WTC11 (cell line): ENCODE results near the gene SMAD3. TPM values are rescaled to one million over a fixed set of nuclear protein-coding genes. Genes with fewer than 3 reads are reported as not detected.

Source experiments
- ATAC-seq: fragments of 200-7000 bp; cut with Tn5 transposase; 2 replicates; pipeline ENCODE4 v1.10.0; 2021; ENCODE audit warnings: mild to moderate bottlenecking, moderate library complexity
- CTCF ChIA-PET: fragments of 300-600 bp; sonication (Branson Sonifier 250); formaldehyde crosslinking; loops from one replicate; lab custom pipeline; 2021; ENCODE audit warnings: antibody characterized with exemption; lab: Charles Lee
- POLR2A ChIA-PET: fragments of 350-600 bp; sonication (Branson Sonifier 250); formaldehyde crosslinking; loops from one replicate; lab custom pipeline; 2021; ENCODE audit warnings: antibody characterized with exemption; lab: Charles Lee
- DNase-seq: peaks from one replicate; pipeline ENCODE4 v3.0.0; 2021; ENCODE audit warnings: low spot score
- H3K27ac Mint-ChIP-seq: 2 replicates; pipeline ENCODE4 v1.8.0; 2021; ENCODE audit warnings: mixed read lengths
- H3K27me3 Mint-ChIP-seq: 2 replicates; pipeline ENCODE4 v1.8.0; 2021; ENCODE audit warnings: low read depth, mild to moderate bottlenecking, moderate library complexity, mixed read lengths
- H3K36me3 Mint-ChIP-seq: 2 replicates; pipeline ENCODE4 v1.8.0; 2021; ENCODE audit warnings: mixed read lengths
- H3K4me1 Mint-ChIP-seq: 2 replicates; pipeline ENCODE4 v1.8.0; 2022; ENCODE audit warnings: mixed read lengths
- H3K4me3 Mint-ChIP-seq: 2 replicates; pipeline ENCODE4 v1.8.0; 2021; ENCODE audit warnings: mild to moderate bottlenecking, moderate library complexity, mixed read lengths
- H3K9me3 Mint-ChIP-seq: 2 replicates; pipeline ENCODE4 v1.8.0; 2021; ENCODE audit warnings: mixed read lengths
- ELF4 ChIP-seq: sonication (generic); formaldehyde crosslinking; IDR thresholded peaks from 2 replicates; pipeline ENCODE4 v1.8.1; 2022; ENCODE audit warnings: low read depth, mild to moderate bottlenecking, moderate library complexity, missing genetic modification reagents
- NFATC4 ChIP-seq: fragments of 250-450 bp; sonication (Bioruptor Pico); IDR thresholded peaks from 2 replicates; pipeline ENCODE4 v1.9.0; 2021; ENCODE audit warnings: mild to moderate bottlenecking
- NR2C2 ChIP-seq: sonication (generic); formaldehyde crosslinking; IDR thresholded peaks from 2 replicates; pipeline ENCODE4 v1.8.0; 2022; ENCODE audit warnings: mild to moderate bottlenecking, missing genetic modification reagents
- PRRX2 ChIP-seq: fragments of 250-450 bp; sonication (Bioruptor Pico); IDR thresholded peaks from 2 replicates; pipeline ENCODE4 v1.8.0; 2021; ENCODE audit warnings: mild to moderate bottlenecking
- TEAD1 ChIP-seq: sonication (generic); formaldehyde crosslinking; IDR thresholded peaks from 2 replicates; pipeline ENCODE4 v1.8.0; 2022; ENCODE audit warnings: mild to moderate bottlenecking, missing genetic modification reagents
- ZNF121 ChIP-seq: sonication (generic); formaldehyde crosslinking; IDR thresholded peaks from 2 replicates; pipeline ENCODE4 v1.8.0; 2023; ENCODE audit warnings: missing genetic modification reagents
- ZNF263 ChIP-seq: sonication (generic); formaldehyde crosslinking; IDR thresholded peaks from 2 replicates; pipeline ENCODE4 v1.8.1; 2022; ENCODE audit warnings: low read depth, mild to moderate bottlenecking, moderate library complexity, missing genetic modification reagents
- ZNF317 ChIP-seq: sonication (generic); formaldehyde crosslinking; IDR thresholded peaks from 2 replicates; pipeline ENCODE4 v1.8.1; 2023; ENCODE audit warnings: low read depth, mild to moderate bottlenecking, moderate library complexity, missing genetic modification reagents, borderline replicate concordance
- ZNF396 ChIP-seq: fragments of 250-450 bp; sonication (Bioruptor Pico); IDR thresholded peaks from 2 replicates; pipeline ENCODE4 v1.8.0; 2021; ENCODE audit warnings: mild to moderate bottlenecking, moderate library complexity, borderline replicate concordance
- ZNF423 ChIP-seq: fragments of 250-450 bp; sonication (Bioruptor Pico); IDR thresholded peaks from 2 replicates; pipeline ENCODE4 v2.1.2; 2022; ENCODE audit warnings: mild to moderate bottlenecking, moderate library complexity
- total RNA-seq: library from RNA; stranded (reverse); gene quantifications from 3 replicates; pipeline ENCODE4 v1.2.3, GENCODE V29; 2021
- TF ChIP-seq, protein P1 (sequence below): fragments of 200-600 bp; IDR thresholded peaks from 2 replicates; pipeline ENCODE4 v1.8.0; 2022; ENCODE audit warnings: antibody characterized with exemption
- TF ChIP-seq, protein P2 (sequence below): sonication (generic); formaldehyde crosslinking; IDR thresholded peaks from 2 replicates; pipeline ENCODE4 v1.8.1; 2023; ENCODE audit warnings: mild to moderate bottlenecking, missing genetic modification reagents
- TF ChIP-seq, protein P3 (sequence below): fragments of 250-450 bp; sonication (Bioruptor Pico); IDR thresholded peaks from 2 replicates; pipeline ENCODE4 v1.9.0; 2021; ENCODE audit warnings: mild to moderate bottlenecking, borderline replicate concordance
- TF ChIP-seq, protein P4 (sequence below): sonication (generic); formaldehyde crosslinking; IDR thresholded peaks from 2 replicates; pipeline ENCODE4 v1.8.0; 2022; ENCODE audit warnings: mild to moderate bottlenecking, missing genetic modification reagents
- TF ChIP-seq, protein P5 (sequence below): sonication (generic); formaldehyde crosslinking; IDR thresholded peaks from 2 replicates; pipeline ENCODE4 v1.8.1; 2023; ENCODE audit warnings: mild to moderate bottlenecking, missing genetic modification reagents, moderate library complexity
- TF ChIP-seq, protein P6 (sequence below): sonication (generic); formaldehyde crosslinking; IDR thresholded peaks from 2 replicates; pipeline ENCODE4 v1.8.0; 2022; ENCODE audit warnings: mild to moderate bottlenecking, missing genetic modification reagents
- TF ChIP-seq, protein P7 (sequence below): sonication (generic); formaldehyde crosslinking; IDR thresholded peaks from 2 replicates; pipeline ENCODE4 v1.8.1; 2023; ENCODE audit warnings: mild to moderate bottlenecking, missing genetic modification reagents, borderline replicate concordance
- TF ChIP-seq, protein P8 (sequence below): fragments of 250-450 bp; sonication (Bioruptor Pico); IDR thresholded peaks from 2 replicates; pipeline ENCODE4 v1.9.0; 2021; ENCODE audit warnings: mild to moderate bottlenecking

SMAD3 gene
- total RNA-seq, 1 experiment from 2014 or later, result 34.6 TPM

DNA sequence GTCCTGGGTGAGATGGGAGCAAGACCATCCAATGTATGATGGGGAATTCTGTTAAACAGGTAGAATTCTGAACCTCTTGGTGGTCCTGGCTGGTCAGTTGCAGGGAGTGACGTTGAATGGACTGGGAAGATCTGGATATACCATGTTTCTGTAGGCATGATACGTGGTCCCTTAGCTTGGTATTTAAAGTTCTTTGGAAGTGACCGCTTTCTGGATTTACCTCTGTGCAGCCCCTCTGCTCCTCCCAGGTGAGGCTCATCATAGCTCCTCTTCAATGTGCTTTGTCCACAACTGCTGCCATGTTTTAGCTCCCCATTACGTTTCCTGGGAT is 37.2 kb downstream of the SMAD3 start:
- ChIA-PET CTCF (interaction anchor here (0.5 to 1.4 kb wide), 2 partner anchors 99 to 156 kb away, joined by 3 to 5 read pairs; no protein-coding TSS in a partner anchor), POLR2A (interaction anchor here (0.5 to 0.6 kb wide), 2 partner anchors 89 to 350 kb away, joined by 3 read pairs; no protein-coding TSS in a partner anchor)
- H3K4me1 Mint-ChIP-seq, result peaks cover 45% of the 10 kb centered on the region

DNA sequence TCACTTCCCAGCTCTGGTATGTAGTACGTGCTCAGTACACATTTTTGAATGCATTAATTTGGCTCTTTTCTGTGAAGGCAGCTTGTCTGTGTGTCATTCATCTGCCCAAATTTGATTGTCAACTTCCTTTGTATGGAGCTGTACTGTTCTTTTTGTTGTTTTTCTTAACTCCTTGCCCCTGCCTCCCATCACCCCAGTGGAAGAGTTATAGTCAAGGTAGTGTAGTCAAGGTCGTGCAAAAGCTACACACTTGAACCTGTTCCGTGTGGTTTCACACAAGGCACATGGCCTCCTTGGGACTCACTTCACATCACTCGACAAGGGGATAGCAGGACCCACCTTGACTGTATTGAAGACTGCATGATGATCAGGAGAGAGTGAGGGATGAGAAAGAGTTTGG is 37.6 kb downstream of the SMAD3 start:
- Mint-ChIP-seq H3K27me3 (no peaks in the 10 kb centered on the region), H3K27ac (peak overlapping the region; percentile 2; the same call in 1 of the 2 replicates), H3K4me3 (no peak overlapping the region), H3K9me3 (no peaks in the 10 kb centered on the region), H3K4me1 (peaks cover 42% of the 10 kb centered on the region), H3K36me3 (no peaks in the 10 kb centered on the region)
- ChIA-PET CTCF (interaction anchor here (0.5 kb wide), 1 partner anchor 98 kb away, joined by 3 read pairs; no protein-coding TSS in a partner anchor), POLR2A (no interaction called here)
- ATAC-seq (no peak), DNase-seq (no peak)
- TF ChIP-seq, protein P1, sequence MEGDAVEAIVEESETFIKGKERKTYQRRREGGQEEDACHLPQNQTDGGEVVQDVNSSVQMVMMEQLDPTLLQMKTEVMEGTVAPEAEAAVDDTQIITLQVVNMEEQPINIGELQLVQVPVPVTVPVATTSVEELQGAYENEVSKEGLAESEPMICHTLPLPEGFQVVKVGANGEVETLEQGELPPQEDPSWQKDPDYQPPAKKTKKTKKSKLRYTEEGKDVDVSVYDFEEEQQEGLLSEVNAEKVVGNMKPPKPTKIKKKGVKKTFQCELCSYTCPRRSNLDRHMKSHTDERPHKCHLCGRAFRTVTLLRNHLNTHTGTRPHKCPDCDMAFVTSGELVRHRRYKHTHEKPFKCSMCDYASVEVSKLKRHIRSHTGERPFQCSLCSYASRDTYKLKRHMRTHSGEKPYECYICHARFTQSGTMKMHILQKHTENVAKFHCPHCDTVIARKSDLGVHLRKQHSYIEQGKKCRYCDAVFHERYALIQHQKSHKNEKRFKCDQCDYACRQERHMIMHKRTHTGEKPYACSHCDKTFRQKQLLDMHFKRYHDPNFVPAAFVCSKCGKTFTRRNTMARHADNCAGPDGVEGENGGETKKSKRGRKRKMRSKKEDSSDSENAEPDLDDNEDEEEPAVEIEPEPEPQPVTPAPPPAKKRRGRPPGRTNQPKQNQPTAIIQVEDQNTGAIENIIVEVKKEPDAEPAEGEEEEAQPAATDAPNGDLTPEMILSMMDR, result no peak
- TF ChIP-seq, protein P2, sequence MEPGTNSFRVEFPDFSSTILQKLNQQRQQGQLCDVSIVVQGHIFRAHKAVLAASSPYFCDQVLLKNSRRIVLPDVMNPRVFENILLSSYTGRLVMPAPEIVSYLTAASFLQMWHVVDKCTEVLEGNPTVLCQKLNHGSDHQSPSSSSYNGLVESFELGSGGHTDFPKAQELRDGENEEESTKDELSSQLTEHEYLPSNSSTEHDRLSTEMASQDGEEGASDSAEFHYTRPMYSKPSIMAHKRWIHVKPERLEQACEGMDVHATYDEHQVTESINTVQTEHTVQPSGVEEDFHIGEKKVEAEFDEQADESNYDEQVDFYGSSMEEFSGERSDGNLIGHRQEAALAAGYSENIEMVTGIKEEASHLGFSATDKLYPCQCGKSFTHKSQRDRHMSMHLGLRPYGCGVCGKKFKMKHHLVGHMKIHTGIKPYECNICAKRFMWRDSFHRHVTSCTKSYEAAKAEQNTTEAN (CRISPR knock-in tag), result no peak
- TF ChIP-seq PRRX2 (CRISPR knock-in tag), result no peak
- TF ChIP-seq, protein P3, sequence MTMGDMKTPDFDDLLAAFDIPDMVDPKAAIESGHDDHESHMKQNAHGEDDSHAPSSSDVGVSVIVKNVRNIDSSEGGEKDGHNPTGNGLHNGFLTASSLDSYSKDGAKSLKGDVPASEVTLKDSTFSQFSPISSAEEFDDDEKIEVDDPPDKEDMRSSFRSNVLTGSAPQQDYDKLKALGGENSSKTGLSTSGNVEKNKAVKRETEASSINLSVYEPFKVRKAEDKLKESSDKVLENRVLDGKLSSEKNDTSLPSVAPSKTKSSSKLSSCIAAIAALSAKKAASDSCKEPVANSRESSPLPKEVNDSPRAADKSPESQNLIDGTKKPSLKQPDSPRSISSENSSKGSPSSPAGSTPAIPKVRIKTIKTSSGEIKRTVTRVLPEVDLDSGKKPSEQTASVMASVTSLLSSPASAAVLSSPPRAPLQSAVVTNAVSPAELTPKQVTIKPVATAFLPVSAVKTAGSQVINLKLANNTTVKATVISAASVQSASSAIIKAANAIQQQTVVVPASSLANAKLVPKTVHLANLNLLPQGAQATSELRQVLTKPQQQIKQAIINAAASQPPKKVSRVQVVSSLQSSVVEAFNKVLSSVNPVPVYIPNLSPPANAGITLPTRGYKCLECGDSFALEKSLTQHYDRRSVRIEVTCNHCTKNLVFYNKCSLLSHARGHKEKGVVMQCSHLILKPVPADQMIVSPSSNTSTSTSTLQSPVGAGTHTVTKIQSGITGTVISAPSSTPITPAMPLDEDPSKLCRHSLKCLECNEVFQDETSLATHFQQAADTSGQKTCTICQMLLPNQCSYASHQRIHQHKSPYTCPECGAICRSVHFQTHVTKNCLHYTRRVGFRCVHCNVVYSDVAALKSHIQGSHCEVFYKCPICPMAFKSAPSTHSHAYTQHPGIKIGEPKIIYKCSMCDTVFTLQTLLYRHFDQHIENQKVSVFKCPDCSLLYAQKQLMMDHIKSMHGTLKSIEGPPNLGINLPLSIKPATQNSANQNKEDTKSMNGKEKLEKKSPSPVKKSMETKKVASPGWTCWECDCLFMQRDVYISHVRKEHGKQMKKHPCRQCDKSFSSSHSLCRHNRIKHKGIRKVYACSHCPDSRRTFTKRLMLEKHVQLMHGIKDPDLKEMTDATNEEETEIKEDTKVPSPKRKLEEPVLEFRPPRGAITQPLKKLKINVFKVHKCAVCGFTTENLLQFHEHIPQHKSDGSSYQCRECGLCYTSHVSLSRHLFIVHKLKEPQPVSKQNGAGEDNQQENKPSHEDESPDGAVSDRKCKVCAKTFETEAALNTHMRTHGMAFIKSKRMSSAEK (CRISPR knock-in tag), result no peak
- TF ChIP-seq, protein P4, sequence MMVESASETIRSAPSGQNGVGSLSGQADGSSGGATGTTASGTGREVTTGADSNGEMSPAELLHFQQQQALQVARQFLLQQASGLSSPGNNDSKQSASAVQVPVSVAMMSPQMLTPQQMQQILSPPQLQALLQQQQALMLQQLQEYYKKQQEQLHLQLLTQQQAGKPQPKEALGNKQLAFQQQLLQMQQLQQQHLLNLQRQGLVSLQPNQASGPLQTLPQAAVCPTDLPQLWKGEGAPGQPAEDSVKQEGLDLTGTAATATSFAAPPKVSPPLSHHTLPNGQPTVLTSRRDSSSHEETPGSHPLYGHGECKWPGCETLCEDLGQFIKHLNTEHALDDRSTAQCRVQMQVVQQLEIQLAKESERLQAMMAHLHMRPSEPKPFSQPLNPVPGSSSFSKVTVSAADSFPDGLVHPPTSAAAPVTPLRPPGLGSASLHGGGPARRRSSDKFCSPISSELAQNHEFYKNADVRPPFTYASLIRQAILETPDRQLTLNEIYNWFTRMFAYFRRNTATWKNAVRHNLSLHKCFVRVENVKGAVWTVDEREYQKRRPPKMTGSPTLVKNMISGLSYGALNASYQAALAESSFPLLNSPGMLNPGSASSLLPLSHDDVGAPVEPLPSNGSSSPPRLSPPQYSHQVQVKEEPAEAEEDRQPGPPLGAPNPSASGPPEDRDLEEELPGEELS, result no peak
- TF ChIP-seq, protein P5, sequence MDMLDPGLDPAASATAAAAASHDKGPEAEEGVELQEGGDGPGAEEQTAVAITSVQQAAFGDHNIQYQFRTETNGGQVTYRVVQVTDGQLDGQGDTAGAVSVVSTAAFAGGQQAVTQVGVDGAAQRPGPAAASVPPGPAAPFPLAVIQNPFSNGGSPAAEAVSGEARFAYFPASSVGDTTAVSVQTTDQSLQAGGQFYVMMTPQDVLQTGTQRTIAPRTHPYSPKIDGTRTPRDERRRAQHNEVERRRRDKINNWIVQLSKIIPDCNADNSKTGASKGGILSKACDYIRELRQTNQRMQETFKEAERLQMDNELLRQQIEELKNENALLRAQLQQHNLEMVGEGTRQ (CRISPR knock-in tag), result no peak
- TF ChIP-seq, protein P6, sequence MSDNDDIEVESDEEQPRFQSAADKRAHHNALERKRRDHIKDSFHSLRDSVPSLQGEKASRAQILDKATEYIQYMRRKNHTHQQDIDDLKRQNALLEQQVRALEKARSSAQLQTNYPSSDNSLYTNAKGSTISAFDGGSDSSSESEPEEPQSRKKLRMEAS, result no peak
- no peak for TF ChIP-seq TEAD1 (CRISPR knock-in tag)
- TF ChIP-seq ZNF396, result no peak
- TF ChIP-seq NR2C2 (CRISPR knock-in tag), result no peak
- no peak for TF ChIP-seq ZNF423 (CRISPR knock-in tag)
- TF ChIP-seq, protein P7, sequence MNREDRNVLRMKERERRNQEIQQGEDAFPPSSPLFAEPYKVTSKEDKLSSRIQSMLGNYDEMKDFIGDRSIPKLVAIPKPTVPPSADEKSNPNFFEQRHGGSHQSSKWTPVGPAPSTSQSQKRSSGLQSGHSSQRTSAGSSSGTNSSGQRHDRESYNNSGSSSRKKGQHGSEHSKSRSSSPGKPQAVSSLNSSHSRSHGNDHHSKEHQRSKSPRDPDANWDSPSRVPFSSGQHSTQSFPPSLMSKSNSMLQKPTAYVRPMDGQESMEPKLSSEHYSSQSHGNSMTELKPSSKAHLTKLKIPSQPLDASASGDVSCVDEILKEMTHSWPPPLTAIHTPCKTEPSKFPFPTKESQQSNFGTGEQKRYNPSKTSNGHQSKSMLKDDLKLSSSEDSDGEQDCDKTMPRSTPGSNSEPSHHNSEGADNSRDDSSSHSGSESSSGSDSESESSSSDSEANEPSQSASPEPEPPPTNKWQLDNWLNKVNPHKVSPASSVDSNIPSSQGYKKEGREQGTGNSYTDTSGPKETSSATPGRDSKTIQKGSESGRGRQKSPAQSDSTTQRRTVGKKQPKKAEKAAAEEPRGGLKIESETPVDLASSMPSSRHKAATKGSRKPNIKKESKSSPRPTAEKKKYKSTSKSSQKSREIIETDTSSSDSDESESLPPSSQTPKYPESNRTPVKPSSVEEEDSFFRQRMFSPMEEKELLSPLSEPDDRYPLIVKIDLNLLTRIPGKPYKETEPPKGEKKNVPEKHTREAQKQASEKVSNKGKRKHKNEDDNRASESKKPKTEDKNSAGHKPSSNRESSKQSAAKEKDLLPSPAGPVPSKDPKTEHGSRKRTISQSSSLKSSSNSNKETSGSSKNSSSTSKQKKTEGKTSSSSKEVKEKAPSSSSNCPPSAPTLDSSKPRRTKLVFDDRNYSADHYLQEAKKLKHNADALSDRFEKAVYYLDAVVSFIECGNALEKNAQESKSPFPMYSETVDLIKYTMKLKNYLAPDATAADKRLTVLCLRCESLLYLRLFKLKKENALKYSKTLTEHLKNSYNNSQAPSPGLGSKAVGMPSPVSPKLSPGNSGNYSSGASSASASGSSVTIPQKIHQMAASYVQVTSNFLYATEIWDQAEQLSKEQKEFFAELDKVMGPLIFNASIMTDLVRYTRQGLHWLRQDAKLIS (CRISPR knock-in tag), result no peak
- no peak for TF ChIP-seq ZNF121
- TF ChIP-seq ZNF263, result no peak

More for the DNA sequence above, 37.2 kb downstream of the SMAD3 start:
- no peak for DNase-seq
- H3K36me3 Mint-ChIP-seq, result no peaks in the 10 kb centered on the region
- TF ChIP-seq ELF4 (CRISPR knock-in tag) (no peak), NFATC4 (CRISPR knock-in tag) (no peak), ZNF317 (no peak)
- TF ChIP-seq, protein P8, sequence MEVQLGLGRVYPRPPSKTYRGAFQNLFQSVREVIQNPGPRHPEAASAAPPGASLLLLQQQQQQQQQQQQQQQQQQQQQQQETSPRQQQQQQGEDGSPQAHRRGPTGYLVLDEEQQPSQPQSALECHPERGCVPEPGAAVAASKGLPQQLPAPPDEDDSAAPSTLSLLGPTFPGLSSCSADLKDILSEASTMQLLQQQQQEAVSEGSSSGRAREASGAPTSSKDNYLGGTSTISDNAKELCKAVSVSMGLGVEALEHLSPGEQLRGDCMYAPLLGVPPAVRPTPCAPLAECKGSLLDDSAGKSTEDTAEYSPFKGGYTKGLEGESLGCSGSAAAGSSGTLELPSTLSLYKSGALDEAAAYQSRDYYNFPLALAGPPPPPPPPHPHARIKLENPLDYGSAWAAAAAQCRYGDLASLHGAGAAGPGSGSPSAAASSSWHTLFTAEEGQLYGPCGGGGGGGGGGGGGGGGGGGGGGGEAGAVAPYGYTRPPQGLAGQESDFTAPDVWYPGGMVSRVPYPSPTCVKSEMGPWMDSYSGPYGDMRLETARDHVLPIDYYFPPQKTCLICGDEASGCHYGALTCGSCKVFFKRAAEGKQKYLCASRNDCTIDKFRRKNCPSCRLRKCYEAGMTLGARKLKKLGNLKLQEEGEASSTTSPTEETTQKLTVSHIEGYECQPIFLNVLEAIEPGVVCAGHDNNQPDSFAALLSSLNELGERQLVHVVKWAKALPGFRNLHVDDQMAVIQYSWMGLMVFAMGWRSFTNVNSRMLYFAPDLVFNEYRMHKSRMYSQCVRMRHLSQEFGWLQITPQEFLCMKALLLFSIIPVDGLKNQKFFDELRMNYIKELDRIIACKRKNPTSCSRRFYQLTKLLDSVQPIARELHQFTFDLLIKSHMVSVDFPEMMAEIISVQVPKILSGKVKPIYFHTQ (CRISPR knock-in tag), result no peak
- TF ChIP-seq, all 79 proteins: peak for 0
- ATAC-seq, result no peak
- no peak overlapping the region for H3K4me3 Mint-ChIP-seq
- H3K9me3 Mint-ChIP-seq, result no peaks in the 10 kb centered on the region
- no peaks in the 10 kb centered on the region for H3K27me3 Mint-ChIP-seq
- H3K27ac Mint-ChIP-seq, result no peak overlapping the region
